SKM-1 (cell line): ENCODE results near the gene NOSTRIN.
"Not testable (repeated sequence)": the region's sequence is repeated elsewhere in the genome, so short reads cannot be mapped to it uniquely, and the experiment has no call there.

Experiments used
- DNase-seq: peaks from one replicate; lab custom pipeline; 2025; ENCODE audit not compliant: unreplicated experiment; lab: John Stamatoyannopoulos, UW

Gene NOSTRIN

GRCh38 chr2:168816369-168816768 is 13.9 kb downstream of the NOSTRIN start:
- DNase-seq = no peak

- no peak for DNase-seq
Measured at GRCh38 chr2:168819050-168819715, 16.7 kb downstream of the NOSTRIN start.

GRCh38 chr2:168819829-168820489 is 17.5 kb downstream of the NOSTRIN start:
- no peak for DNase-seq

- no peak for DNase-seq
Measured at GRCh38 chr2:168821577-168821976, 19.1 kb downstream of the NOSTRIN start.

- no peak for DNase-seq
Measured at GRCh38 chr2:168821992-168822391, 19.6 kb downstream of the NOSTRIN start.

GRCh38 chr2:168825126-168825525 is 22.7 kb downstream of the NOSTRIN start:
- no peak for DNase-seq

- no peak for DNase-seq
Measured at GRCh38 chr2:168830958-168831357, 28.5 kb downstream of the NOSTRIN start.

- DNase-seq = no peak
Measured at GRCh38 chr2:168831662-168832061, 29.2 kb downstream of the NOSTRIN start.

GRCh38 chr2:168835969-168836368 is 33.5 kb downstream of the NOSTRIN start:
- DNase-seq = no peak

GRCh38 chr2:168841445-168841844 is 39.0 kb downstream of the NOSTRIN start:
- no peak for DNase-seq

GRCh38 chr2:168843253-168843652 is 40.8 kb downstream of the NOSTRIN start:
- no peak for DNase-seq

GRCh38 chr2:168848225-168848624 is 45.8 kb downstream of the NOSTRIN start:
- DNase-seq = no peak

- no peak for DNase-seq
Measured at GRCh38 chr2:168849610-168850009, 47.2 kb downstream of the NOSTRIN start.

- DNase-seq = no peak
Measured at GRCh38 chr2:168850846-168851245, 48.4 kb downstream of the NOSTRIN start.

GRCh38 chr2:168851674-168852320 is 49.4 kb downstream of the NOSTRIN start:
- no peak for DNase-seq

GRCh38 chr2:168852481-168852880 is 50.0 kb downstream of the NOSTRIN start:
- DNase-seq = no peak

- DNase-seq = no peak
Measured at GRCh38 chr2:168853471-168853870, 51.0 kb downstream of the NOSTRIN start.

GRCh38 chr2:168854651-168855050 is 52.2 kb downstream of the NOSTRIN start:
- no peak for DNase-seq

GRCh38 chr2:168855601-168856000 is 53.2 kb downstream of the NOSTRIN start:
- DNase-seq = no peak

GRCh38 chr2:168858146-168858545 is 55.7 kb downstream of the NOSTRIN start:
- DNase-seq = no peak

GRCh38 chr2:168867164-168867563 is 64.7 kb downstream of the NOSTRIN start:
- not testable (repeated sequence) for DNase-seq

GRCh38 chr2:168870369-168870768 is 67.9 kb downstream of the NOSTRIN start:
- not testable (repeated sequence) for DNase-seq
